Endodermal cell (in vitro differentiated cells): Measurements from ENCODE around the gene CDH18. TPM values are rescaled to one million over a fixed set of nuclear protein-coding genes. Genes with fewer than 3 reads are reported as not detected.

Source experiments
- DNase-seq: peaks from one replicate; pipeline ENCODE4 v3.0.0-alpha.2; 2017
- H3K27ac ChIP-seq: 2 replicates; pipeline ENCODE4 v1.5.1; 2013; ENCODE audit warnings: mild to moderate bottlenecking, low read depth, low read length, moderate library complexity
- H3K27me3 ChIP-seq: 2 replicates; pipeline ENCODE4 v1.6.1; 2013; ENCODE audit warnings: mild to moderate bottlenecking, low read length, moderate library complexity; ENCODE audit not compliant: insufficient read depth, control insufficient read depth, poor library complexity, severe bottlenecking
- H3K36me3 ChIP-seq: 2 replicates; pipeline ENCODE4 v1.7.0; 2013; ENCODE audit warnings: mild to moderate bottlenecking, low read length, moderate library complexity; ENCODE audit not compliant: control insufficient read depth, insufficient read depth
- H3K4me1 ChIP-seq: one replicate; pipeline ENCODE4 v1.7.0; 2013; ENCODE audit warnings: low read length; ENCODE audit not compliant: control insufficient read depth, insufficient read depth
- H3K4me3 ChIP-seq: 2 replicates; pipeline ENCODE4 v1.5.1; 2013; ENCODE audit warnings: mild to moderate bottlenecking, low read length, moderate library complexity
- H3K9ac ChIP-seq: 2 replicates; pipeline ENCODE4 v1.6.1; 2013; ENCODE audit warnings: mild to moderate bottlenecking, low read length, moderate library complexity; ENCODE audit not compliant: poor library complexity, severe bottlenecking; ENCODE audit errors: extremely low read depth
- H3K9me3 ChIP-seq: 2 replicates; pipeline ENCODE4 v1.6.1; 2013; ENCODE audit warnings: mild to moderate bottlenecking, low read length, moderate library complexity; ENCODE audit not compliant: control insufficient read depth
- H3K27ac Mint-ChIP-seq: 2 replicates; pipeline ENCODE4 v1.8.0; 2020; ENCODE audit warnings: mixed read lengths
- H3K27me3 Mint-ChIP-seq: 2 replicates; pipeline ENCODE4 v1.8.0; 2021; ENCODE audit warnings: mild to moderate bottlenecking, mixed read lengths; ENCODE audit not compliant: insufficient read depth
- H3K36me3 Mint-ChIP-seq: 2 replicates; pipeline ENCODE4 v1.8.0; 2020; ENCODE audit warnings: low read depth, mixed read lengths
- H3K4me1 Mint-ChIP-seq: 2 replicates; pipeline ENCODE4 v1.8.0; 2020; ENCODE audit warnings: mixed read lengths
- H3K4me3 Mint-ChIP-seq: 2 replicates; pipeline ENCODE4 v1.8.0; 2020; ENCODE audit warnings: mild to moderate bottlenecking, moderate library complexity, mixed read lengths
- H3K9me3 Mint-ChIP-seq: 2 replicates; pipeline ENCODE4 v1.8.0; 2020; ENCODE audit warnings: mild to moderate bottlenecking, mixed read lengths
- WGBS, 2 experiments: methylation state at CpG; one replicate each; pipeline versions ENCODE4 v1.1.5 to v1.1.7; 2013; ENCODE audit warnings: missing lambda C conversion rate in 2 of 2, mixed read lengths in 1 of 2; ENCODE audit not compliant: insufficient coverage in 1 of 2, insufficient read length in 1 of 2; 5-methylcytosine and 5-hydroxymethylcytosine counted together
- total RNA-seq, 2 donors: library from RNA; stranded (reverse); fragmentation: NEBNext Ultra II Directional in 1 of 2; extraction: Animal tissue kit (Norgen Biotek cat#: 25700) in 1 of 2; gene quantifications; 2 replicates in 1 of 2; 3 replicates in 1 of 2; pipeline ENCODE4 v1.2.1, GENCODE V29; 2021
- TF ChIP-seq, protein P1 (sequence below): fragments of 200-600 bp; sonication (generic); conservative IDR thresholded peaks from 2 replicates; pipeline ENCODE4 v1.5.0; 2021; ENCODE audit warnings: antibody characterized with exemption, mild to moderate bottlenecking

CDH18 gene
- total RNA-seq, 2 donors from 2014 or later: 0.22 TPM; not detected in 1

DNA sequence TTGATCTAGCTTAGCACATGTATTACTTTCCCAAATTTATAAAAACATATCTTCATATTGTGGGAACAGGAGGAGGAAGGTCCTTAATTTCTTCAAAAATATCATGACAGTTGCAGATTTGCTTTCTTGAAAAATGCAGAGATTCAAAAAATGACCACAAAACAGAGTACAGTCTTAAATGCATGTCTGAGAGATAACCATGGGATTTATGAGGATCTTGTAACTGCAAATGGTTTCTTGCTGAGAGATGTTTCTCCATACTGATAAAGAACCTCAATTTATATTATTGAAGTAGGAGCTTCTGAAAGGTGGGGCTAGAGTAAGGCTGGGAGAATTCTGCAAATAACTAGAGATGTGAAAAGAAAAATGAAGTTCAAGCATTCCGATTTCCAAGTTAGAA lies 83.2 kb downstream of the CDH18 start:
- Histone ChIP-seq H3K9ac (no peak overlapping the region), H3K4me3 (no peak overlapping the region), H3K27ac (no peak overlapping the region), H3K36me3 (no peaks in the 10 kb centered on the region), H3K4me1 (no peaks in the 10 kb centered on the region), H3K27me3 (no peaks in the 10 kb centered on the region), H3K9me3 (no peaks in the 10 kb centered on the region)
- no peak for DNase-seq
- H3K4me3 Mint-ChIP-seq: no peak overlapping the region
- WGBS, 2 experiments: 47% methylated on average over 1 of the region's 1 CpG; no CpG with 5 or more reads in 1 of the 2 experiments
- peaks cover 8% of the 10 kb centered on the region for H3K4me1 Mint-ChIP-seq
- H3K36me3 Mint-ChIP-seq: no peaks in the 10 kb centered on the region
- TF ChIP-seq, protein P1, sequence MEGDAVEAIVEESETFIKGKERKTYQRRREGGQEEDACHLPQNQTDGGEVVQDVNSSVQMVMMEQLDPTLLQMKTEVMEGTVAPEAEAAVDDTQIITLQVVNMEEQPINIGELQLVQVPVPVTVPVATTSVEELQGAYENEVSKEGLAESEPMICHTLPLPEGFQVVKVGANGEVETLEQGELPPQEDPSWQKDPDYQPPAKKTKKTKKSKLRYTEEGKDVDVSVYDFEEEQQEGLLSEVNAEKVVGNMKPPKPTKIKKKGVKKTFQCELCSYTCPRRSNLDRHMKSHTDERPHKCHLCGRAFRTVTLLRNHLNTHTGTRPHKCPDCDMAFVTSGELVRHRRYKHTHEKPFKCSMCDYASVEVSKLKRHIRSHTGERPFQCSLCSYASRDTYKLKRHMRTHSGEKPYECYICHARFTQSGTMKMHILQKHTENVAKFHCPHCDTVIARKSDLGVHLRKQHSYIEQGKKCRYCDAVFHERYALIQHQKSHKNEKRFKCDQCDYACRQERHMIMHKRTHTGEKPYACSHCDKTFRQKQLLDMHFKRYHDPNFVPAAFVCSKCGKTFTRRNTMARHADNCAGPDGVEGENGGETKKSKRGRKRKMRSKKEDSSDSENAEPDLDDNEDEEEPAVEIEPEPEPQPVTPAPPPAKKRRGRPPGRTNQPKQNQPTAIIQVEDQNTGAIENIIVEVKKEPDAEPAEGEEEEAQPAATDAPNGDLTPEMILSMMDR: no peak
- H3K27me3 Mint-ChIP-seq: no peaks in the 10 kb centered on the region
- no peaks in the 10 kb centered on the region for H3K9me3 Mint-ChIP-seq
- H3K27ac Mint-ChIP-seq: no peak overlapping the region

DNA sequence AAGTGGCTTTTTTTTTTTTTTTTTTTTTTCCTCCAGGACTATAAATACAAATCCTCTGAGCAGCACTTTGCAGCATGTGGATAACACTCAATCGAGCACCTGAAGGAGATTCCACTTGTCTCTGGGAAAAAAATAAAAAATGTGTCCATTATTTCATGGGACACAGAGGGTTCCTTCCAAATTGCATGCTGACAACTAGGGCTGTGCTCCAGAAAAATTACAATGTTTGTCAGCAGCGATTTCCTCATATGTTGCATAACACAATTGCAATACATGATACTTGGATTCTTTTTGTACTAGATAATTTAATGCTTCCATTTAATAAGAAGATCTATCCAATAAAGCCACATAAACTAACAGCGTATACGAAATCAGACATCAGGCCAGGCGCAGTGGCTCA lies 84.4 kb downstream of the CDH18 start:
- no peak overlapping the region for H3K27ac Mint-ChIP-seq

DNA sequence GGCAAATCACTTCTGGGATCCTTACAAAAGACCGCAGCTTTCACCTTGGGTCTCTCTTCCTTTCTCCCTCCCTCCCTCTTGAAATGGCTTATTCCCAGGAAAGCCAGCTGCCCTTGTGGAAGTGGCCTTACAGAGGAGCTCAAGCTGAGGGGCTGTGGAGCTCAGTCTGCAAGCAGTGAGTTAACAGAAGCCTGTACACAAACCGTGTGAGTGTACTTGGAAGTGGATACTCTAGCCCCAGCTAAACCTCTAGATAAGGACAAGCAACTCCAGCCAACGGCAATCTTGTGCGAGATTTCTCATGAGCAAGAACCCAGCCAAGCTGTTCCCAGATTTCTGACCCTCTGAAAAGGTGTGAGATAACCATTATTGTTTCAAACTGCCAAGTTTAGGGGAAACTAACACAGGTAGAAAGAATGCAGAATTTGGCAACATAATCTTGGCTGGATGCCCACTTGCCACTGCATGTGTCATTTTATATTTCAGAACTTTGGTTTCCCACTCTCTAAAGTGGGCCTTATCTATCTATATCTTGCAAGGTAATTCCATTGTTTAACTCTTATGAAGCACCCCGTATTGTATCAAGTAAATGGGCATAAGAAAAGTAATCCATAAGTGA lies 85.6 kb downstream of the CDH18 start:
- H3K27me3 ChIP-seq: no peaks in the 10 kb centered on the region
- no peaks in the 10 kb centered on the region for H3K27me3 Mint-ChIP-seq
- peak; percentile 64 for DNase-seq
- TF ChIP-seq, protein P1: no peak
- no peak overlapping the region for H3K4me3 Mint-ChIP-seq
- peaks cover 8% of the 10 kb centered on the region for H3K4me1 Mint-ChIP-seq
- no peak overlapping the region for H3K4me3 ChIP-seq
- 54 to 56% methylated on average over 3 to 4 of the region's 5 CpGs for WGBS, 2 experiments
- no peaks in the 10 kb centered on the region for H3K36me3 Mint-ChIP-seq
- H3K27ac Mint-ChIP-seq: peak overlapping the region; percentile 77
- no peak overlapping the region for H3K9ac ChIP-seq
- H3K27ac ChIP-seq: no peak overlapping the region
- H3K4me1 ChIP-seq: no peaks in the 10 kb centered on the region
- H3K9me3 Mint-ChIP-seq: no peaks in the 10 kb centered on the region
- no peaks in the 10 kb centered on the region for H3K36me3 ChIP-seq
- no peaks in the 10 kb centered on the region for H3K9me3 ChIP-seq

More for the DNA sequence above, 84.4 kb downstream of the CDH18 start:
- TF ChIP-seq, protein P1: no peak
- Histone ChIP-seq H3K27ac (no peak overlapping the region), H3K36me3 (no peaks in the 10 kb centered on the region), H3K4me1 (no peaks in the 10 kb centered on the region), H3K9me3 (no peaks in the 10 kb centered on the region), H3K4me3 (no peak overlapping the region), H3K9ac (no peak overlapping the region), H3K27me3 (no peaks in the 10 kb centered on the region)
- WGBS, 2 experiments: 96 to 100% methylated on average over 1 to 5 of the region's 5 CpGs
- no peak overlapping the region for H3K4me3 Mint-ChIP-seq
- peaks cover 8% of the 10 kb centered on the region for H3K4me1 Mint-ChIP-seq
- no peaks in the 10 kb centered on the region for H3K9me3 Mint-ChIP-seq
- no peaks in the 10 kb centered on the region for H3K36me3 Mint-ChIP-seq
- no peak for DNase-seq
- no peaks in the 10 kb centered on the region for H3K27me3 Mint-ChIP-seq
